NCI-H748 (cell line): ENCODE results near the gene C4orf50.
"Not testable (repeated sequence)": the region's sequence is repeated elsewhere in the genome, so short reads cannot be mapped to it uniquely, and the experiment has no call there.

Source experiments
- DNase-seq: peaks from one replicate; lab custom pipeline; 2025; ENCODE audit not compliant: unreplicated experiment; lab: John Stamatoyannopoulos, UW

The C4orf50 gene

DNA sequence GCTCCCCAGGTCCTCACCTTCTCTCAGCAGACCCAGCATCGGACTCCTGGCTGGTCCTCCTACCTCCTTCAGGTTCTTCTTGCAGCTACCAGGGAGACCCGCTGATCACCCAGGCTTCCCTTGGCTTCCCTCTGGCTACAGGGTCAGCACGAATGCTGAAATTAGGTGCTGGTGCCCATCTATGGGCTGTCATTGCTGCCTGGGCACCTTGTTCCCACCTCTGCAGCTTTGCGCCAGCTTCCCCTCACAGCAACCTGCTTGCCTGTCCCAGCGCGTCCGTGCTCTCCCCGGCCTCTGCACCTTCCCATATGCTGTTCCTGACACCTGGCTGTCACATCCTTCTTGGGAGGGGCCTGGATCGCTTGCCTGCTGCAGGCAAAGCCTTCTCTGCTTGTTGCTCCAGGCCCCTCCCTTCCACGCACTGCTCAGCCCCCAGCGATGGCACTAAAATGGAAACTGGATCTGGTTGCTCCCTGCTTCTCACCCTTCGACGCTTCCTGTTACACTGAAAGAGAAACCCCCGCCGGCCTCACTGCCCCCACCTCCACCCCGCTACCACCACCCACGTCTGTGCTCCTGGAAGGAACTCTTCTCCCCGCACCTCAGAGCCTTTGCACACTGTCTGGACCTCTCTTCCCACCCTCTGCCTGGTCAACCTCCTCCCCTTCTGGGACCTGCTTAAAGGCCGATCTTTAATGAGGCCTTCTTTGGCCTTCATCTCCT is 22.2 kb downstream of the C4orf50 start:
- no peak for DNase-seq

DNA sequence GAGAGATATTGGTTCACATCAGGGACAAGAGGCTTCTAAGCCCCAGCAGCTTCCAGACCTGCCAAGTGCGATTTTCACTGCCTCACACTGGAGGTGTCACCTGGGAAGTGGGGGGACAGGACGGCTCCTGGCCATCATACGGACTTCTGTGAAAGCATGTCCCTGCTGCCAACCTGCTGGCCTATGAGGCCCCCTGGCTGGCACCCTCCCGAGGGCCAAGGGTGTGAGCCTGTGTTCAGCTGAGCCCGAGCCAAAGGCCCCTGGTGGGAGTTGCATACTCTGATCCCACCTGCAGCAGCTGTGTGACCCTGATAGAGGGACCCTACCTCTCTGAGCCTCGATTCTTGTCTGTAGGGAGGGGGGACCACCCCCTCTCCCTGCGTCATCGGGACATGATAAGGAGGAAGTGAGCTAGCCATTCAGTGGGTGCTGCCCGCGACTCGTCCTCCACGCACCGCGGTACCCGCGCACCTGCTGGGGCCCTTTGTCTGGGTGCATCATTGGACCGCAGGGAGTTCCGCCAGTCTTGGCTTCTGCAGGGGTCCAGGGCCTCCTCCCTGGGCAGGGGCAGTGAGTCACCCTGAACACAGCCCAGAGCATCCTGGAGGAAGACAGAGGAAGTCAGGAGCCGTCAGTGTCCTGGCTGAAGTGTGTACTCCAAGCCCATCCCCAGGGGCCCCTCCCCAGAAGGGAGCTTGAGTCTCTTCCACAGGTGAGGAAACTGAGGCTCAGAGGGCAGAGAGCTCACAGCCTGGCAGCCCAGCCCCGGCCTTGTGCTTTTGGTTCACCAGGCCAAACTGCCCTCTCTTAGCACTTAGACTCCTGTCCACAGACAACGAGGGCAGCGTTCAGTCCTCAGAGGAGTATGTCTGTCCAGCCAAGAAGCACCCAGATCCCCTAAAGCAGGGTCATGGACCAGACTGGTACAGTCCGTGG is 24.1 kb downstream of the C4orf50 start:
- DNase-seq = no peak

DNA sequence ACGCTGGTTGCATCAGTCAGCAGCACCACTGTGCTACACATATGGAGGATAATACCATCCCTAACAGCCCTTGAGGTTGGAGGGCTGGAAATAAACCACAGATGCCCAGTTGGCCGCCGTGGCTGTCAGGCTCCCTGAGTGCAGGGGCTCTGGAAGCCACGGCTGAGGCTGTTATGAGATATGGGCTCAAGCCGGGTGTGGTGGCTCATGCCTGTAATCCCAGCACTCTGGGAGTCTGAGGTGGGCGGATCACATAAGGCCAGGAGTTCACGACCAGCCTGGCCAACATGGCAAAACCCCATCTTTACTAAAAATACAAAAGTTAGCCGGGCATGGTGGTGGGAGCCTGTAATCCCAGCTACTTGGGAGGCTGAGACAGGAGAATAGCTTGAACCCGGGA is 24.9 kb downstream of the C4orf50 start:
- not testable (repeated sequence) for DNase-seq

DNA sequence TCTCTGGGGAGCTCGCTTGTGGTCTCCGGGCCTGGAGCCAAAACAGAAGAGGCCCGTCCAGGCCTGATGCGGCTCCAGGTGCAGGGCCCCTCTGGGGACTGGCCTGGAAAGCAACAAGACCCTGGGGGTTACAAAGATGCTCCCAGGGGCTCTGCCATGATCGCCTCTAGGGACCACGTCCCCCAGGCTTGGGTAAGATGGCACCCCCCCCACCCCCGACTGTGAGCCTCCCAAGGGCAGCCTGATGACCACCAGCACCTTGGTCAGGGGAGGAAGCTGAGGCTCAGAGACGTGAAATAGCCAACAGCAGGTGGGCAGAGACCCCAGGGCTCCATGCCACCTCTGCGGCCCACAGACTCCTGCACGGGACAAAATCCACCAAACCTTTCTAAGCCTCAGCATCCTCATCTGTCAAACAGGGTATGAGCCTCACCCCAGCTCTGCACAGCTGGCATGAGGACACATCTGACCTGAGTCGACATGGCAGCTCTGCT is 25.4 kb downstream of the C4orf50 start:
- DNase-seq = no peak

DNA sequence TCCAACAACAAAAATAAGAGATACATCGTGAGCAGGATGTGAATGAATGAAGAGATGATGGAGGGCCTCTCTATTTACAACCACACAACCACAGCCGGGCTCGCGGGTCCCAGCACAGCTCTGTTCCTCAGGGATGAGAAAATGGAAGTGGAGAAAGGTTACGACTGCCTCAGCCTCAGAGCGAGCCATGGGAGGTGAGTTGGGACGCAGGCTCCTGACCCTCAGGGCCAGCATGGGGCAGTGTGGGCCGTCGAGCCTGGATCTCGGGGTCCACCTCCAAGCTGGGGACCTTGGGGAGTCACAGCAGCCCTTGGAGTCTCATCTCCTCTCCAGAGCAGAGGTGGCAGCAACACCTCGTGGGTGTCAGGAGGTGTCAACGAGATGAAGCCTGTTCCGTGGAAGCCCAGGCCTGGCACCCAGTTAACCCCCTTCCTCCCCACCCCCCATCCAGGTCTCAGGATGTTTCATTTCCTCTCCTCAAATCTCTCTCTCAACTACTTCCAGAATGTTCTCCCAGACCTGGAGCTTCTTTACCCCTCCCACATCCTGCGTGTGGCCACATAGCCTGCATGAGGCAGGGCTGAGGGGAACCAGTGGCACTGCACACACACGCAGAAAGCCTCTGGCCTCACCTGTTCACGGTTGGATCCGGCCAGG is 25.9 kb downstream of the C4orf50 start:
- no peak for DNase-seq

DNA sequence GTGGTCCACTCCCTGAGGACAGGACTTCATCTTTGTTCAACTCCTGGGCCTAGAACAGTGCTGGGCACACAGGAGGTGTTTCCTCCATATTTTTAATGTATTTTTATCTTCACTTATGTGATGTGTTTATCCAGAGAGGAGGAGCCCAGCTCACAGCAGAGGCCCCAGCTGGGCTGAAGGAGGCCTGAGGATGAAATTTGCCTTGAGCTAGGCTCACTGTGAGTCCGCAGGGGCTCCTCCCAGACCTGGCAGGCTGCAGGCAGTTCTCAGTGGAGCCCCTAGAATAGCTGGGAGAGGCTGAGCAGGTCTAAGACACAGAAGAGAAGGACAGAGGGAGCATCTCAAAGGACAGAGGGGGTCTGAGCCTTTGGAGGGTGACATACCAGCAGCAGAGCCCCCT is 26.8 kb downstream of the C4orf50 start:
- DNase-seq = no peak

DNA sequence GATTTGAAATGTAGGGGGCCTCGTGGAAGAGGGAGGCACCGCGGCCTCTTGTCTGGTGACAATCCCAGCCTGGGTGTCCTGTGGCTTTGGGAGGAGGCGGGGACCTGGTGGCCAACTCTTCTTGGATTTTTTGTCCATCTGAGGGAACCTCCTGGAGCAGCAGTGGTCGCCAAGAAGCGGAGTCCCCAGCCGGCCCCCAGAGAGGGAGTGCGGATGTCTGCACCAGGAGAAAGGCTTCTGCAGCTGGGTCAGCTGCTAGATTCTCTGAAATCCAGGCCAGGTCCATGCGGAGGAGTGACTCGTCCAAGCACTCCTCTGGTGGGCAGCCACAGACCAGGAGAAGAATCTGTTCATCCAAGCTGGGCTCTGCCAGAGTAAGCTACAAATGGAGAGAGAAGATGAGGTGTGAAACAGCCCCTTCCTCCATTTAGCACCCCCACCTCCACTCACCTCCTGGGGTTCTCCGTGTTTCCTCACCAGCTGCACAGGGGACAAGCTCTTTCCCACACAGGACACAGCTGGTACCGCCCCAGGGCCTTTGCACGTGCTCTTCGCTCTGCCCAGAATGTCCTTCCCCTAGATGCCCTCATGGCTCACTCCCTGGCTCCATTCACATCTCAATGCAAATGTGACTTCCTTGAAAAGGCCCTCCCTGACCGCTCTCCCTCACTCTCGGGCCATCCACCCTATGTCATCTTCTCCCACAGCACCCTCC is 27.6 kb downstream of the C4orf50 start:
- DNase-seq = no peak

DNA sequence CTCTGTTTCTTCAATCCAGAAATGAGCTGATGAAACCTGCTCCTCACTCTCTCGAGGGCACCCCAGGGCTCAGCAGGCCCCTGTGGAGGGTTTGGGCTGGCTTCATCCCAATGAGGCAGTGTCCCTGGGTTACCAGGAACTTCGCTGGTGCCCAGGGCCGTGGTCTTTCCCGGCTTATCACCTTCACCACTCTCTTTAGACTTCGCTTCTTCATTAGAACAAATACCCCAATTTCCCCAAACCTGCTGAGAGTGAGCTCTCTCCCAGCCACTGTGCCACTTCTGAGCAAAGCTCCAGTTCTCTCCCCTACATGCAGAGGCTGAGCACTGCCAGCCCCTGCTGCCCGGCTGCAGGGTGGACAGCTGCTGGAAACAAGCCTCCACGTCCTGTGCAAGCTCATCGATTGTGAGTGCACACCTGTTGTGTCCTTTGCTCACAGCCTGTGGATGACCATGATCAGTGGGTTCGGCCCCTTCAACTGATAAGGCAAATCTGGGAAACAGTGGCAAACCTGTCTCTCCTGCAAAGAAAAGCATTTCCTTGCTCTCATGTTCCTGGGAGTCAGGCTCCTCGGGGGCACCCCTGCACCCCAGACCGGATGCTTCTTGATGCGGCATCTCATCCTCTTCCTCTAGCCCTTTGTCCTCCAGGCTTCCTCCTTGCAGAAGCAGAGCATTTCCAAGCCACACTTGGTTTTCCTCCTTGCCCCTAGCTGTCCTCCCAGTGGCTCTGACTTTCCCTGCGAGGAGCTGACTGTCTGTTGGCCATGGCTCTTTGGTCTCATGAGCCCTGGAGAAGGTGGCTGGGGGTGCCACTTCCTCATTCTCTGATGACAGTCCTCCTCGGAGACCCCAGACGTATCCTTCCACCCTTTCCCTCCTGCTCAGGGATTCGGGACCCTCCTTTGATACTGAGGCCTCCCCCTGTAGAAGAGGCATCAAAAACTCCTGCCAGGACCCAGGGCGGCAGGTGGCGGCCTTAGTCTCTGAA is 28.7 kb downstream of the C4orf50 start:
- DNase-seq = no peak

DNA sequence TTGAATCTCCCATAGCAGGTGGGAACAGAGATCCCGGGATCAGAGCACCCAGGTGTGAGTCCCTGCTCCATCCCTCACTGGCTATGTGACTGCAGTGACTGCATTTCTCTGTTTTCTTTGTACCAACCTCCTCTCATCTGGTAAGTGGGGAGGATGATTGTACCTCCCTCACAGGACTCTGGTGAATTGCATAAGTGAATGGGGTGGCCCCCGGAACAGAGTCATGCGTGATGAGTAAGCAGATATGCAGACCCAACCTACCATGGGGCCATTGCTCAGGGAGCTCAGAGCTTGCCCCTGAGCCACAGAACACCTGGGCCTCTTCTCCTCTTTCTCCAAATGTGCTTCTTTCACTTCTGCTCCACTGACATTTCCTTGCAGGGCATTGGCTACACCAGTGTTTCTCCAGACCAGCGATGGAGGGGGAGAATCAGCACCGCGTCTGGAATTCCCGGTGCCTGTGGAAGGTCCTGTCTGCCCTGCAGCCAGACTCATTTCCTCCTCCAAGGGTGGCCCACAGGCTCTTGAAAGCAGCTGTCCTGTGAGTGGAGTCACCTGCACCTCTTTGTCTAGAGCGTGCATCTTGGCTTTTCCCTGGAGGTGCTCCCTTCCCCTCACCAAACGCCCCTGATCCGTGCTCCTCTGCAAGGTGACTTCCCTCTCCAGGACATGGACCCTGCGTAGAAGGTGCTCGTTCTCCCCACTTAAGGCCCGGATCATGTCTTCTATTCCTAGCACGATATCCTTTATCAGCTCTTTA is 30.0 kb downstream of the C4orf50 start:
- DNase-seq = no peak

DNA sequence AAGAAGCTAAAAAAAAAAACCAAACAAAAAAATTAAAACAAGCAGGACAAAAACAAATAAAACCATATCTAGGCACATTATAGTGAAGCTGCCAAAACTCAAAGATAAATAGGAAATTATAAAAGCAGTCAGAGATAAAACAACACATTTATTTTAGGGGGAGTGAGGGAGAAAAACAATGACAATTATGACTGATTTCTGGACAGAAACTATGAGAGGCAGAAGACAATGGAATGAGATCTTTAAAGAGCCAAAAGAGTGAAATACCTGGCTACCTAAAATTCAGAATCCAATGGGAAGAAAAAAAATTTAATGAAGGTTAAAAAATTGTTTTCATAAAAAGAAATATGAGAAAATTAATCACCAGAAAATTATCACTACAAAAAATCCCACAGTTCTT is 33.4 kb downstream of the C4orf50 start:
- no peak for DNase-seq

DNA sequence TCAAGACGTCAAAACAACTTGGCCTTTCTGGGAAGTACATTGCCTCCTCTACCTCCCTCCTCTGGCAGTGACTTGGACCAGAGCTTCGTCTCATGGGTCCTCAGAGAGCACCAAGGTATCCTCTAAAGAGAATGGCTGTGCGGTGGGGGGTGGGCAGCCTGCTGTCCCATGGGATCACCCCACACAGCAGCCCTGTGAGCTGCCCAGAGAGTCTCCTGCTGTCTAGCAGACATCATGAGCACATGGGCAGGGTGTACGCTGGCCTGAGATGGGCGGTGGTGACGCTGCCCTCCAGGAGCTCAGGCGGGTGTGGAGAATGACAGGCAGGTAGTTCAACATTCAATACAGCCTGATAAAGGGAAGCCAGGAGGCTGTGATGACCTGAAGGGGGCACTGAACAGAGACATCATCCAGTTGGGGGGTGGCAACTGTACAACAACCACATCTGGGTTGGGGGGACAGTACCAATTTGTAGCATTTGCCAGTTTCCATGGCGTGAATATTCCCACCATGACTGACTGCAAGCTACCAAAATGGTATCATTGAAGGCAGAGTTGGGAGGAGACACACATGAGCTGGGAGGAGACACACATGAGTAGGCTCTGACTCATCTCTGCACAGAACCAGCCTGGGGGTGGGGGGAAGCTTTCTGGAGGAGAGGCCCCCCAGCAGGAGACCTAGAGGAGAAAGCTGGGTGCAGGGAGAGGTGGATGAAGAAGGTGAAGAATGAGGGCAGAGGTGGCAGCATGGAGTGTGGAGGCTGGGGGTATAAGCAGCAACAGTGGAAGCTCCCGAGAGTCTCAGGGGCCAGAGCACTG is 35.9 kb downstream of the C4orf50 start:
- no peak for DNase-seq

DNA sequence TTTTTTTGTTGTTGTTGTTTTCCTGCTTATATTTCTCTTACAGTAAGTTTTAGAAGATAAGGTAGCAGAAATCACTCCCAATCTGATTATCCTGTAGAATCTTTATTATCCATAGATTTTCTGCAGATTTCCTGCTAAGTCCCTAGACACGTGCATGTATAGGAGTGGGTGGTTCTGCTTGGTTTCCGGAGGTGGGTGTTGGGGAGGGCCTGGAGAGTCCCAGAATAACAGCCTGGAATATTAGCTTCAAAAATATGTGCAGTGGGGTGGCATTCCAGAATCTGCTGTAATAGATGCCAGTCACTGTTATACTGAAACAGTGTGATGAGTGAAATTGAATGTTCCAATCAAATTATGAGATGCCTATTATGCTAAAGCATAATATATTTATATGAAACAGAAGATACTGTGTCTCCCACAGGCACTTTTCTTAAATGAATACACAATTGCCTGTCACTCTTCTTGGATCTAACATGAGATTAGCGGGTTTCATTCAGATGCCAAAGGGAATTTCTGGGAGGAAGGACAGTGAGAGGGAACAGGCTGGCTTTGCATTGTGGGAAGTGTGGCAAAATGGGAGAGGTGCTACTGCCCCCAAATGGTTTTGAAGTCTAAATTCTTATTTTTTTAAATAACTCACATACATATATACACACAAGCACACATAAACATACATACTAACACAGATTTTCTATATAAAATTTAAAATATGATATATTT is 37.6 kb downstream of the C4orf50 start:
- peak; percentile 27 for DNase-seq

DNA sequence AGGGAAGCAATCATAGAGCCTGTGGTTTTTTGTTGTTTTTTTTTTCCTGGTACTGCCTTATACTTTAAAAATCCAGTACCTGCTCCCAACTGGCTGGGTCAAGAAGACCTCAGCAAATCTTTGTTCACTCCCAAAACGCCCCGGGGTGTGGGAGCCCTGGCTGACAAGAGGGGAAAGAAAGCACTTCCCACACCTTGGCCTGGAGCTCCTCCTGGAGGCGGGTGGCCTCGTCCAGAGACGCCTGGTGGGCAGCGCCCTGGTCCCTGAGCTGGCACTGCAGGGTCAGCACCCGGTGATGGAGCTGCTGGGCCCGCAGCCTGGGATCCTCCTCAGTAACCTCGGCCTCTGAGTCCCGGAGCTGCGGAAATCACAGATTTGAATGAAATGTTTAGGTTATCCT is 38.2 kb downstream of the C4orf50 start:
- DNase-seq = peak; percentile 70

DNA sequence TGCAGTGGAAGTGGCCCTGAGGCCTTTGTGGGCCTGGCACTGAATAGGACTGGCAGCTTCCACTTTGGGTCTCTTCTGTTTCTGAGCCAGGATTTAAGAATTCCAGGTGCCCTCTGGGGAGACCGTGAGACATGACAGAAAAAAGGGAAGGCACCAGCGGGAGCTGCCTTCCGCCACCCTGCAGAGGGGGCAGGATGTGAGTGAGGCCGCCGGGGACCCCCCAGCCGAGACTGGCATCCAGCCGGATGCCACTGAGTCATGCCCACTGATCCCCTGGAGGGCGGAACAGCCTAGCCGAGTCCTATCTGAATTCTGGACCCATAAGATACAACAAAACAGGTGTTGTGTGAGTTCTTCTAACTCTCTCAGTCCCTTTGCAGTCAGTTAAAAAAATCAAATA is 41.3 kb downstream of the C4orf50 start:
- no peak for DNase-seq

DNA sequence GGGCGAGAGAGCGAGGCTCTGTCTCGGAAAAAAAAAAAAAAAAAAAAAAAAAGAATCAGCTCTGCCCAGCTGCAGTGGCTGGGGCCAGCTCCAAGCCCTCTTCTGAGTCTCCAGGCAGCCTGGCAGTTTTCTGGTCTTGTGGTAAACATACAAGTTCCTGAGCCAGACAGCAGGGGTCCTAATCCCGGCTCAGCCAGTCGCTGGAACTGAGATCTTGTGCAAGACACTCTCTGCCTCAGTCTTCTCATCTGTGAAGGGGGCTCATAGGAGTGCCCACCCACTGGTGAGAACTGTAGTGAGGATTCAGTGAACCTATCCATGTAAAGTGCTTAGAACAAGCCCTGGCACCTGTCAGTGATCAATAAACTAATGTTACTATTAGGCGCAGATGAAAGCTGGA is 41.8 kb downstream of the C4orf50 start:
- DNase-seq = no peak

DNA sequence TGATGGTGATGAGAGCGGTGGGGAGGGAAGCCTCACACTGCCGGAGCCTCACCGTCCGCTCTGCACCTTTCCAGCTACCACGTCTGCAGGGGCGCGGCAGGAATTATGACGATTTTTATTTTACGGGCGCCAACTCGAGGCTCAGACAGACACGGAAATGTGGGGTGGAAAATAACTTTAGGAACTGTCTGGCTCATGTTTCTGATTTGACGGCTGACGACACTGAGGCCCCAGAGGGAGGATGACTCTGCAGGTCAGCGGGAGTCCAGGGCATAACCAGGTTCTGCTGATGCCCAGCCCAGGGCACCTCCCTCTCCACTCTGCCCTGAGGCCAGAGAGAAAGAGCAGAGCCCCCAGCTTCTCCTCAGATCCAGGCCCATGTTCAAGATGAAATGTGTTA is 43.9 kb downstream of the C4orf50 start:
- no peak for DNase-seq

DNA sequence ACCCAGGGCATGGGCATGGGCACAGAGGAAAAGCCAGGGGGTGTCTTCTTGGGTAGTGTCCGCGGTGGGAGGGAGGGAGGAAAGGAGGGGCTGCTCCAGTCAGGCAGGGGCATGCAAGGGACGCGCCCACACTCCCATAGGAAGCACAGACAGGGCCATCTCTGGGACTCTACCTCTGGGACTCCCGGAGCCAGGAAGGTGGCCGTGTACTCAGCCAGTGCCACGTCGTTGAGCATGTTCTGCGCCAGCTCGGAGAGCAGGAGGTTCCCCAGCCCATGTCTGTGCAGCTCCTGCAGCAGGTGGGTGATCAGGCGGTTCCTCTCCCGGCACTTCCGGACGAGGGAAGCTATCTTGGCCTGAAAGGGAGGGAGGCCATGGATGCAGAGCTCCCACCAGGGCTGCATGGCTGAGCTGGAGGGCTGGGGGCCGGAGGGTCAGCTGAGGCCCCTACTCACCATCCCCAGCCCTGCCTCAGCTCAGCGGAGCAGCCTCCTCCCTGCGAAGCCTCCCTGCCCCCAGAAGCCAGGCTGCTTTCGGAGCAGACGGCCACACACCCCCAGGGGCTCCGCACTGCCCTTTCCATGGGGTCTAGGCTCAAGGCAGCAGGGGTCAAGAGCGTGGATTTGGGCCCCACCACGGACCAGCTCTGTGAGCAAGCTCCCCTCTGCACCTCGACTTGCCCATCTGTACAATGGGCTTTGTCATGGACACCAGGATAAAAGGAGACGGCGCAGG is 44.6 kb downstream of the C4orf50 start:
- no peak for DNase-seq
